DLD1 (cell line): ENCODE data around the gene ZNF486.
"Not testable (repeated sequence)": the region's sequence is repeated elsewhere in the genome, so short reads cannot be mapped to it uniquely, and the experiment has no call there.

Experiments used
- in situ Hi-C: cut with HindIII; loops from 2 replicates; pipeline ENCODE4 v1.10.0; 2017; ENCODE audit warnings: low sequenced_read_pairs

Gene ZNF486

GRCh38 chr19:20167020-20167644, at the start of gene ZNF486:
Gene ZNF486 (plus strand): TSS chr19:20167214. CDS start chr19:20167331, 117 bp downstream.
- in situ Hi-C loops, result no loop called here

GRCh38 chr19:20118064-20118839, 48.8 kb upstream of the ZNF486 start:
- in situ Hi-C loops, result not testable (repeated sequence)

GRCh38 chr19:20124879-20125278, 42.1 kb upstream of the ZNF486 start:
- in situ Hi-C loops, result no loop called here

GRCh38 chr19:20132933-20133332, 34.1 kb upstream of the ZNF486 start:
- in situ Hi-C loops, result not testable (repeated sequence)

- in situ Hi-C loops, result not testable (repeated sequence)
Measured at GRCh38 chr19:20137714-20138113, 29.3 kb upstream of the ZNF486 start.

GRCh38 chr19:20151617-20152145, 15.3 kb upstream of the ZNF486 start:
- in situ Hi-C loops, result no loop called here

GRCh38 chr19:20152506-20152905, 14.5 kb upstream of the ZNF486 start:
- in situ Hi-C loops, result not testable (repeated sequence)

- in situ Hi-C loops, result no loop called here
Measured at GRCh38 chr19:20153281-20153680, 13.7 kb upstream of the ZNF486 start.

GRCh38 chr19:20154636-20155035, 12.4 kb upstream of the ZNF486 start:
- in situ Hi-C loops, result no loop called here

GRCh38 chr19:20162821-20163220, 4.2 kb upstream of the ZNF486 start:
- in situ Hi-C loops, result no loop called here

- in situ Hi-C loops, result no loop called here
Measured at GRCh38 chr19:20164456-20164855, 2.6 kb upstream of the ZNF486 start.

- in situ Hi-C loops, result no loop called here
Measured at GRCh38 chr19:20165971-20166592, 932 bp upstream of the ZNF486 start.

- in situ Hi-C loops, result no loop called here
Measured at GRCh38 chr19:20167651-20168122, 673 bp downstream of the ZNF486 start.

GRCh38 chr19:20171285-20171684, 4.3 kb downstream of the ZNF486 start:
- in situ Hi-C loops, result no loop called here

- in situ Hi-C loops, result not testable (repeated sequence)
Measured at GRCh38 chr19:20175848-20176247, 8.8 kb downstream of the ZNF486 start.

- in situ Hi-C loops, result not testable (repeated sequence)
Measured at GRCh38 chr19:20179956-20180355, 12.9 kb downstream of the ZNF486 start.

- in situ Hi-C loops, result no loop called here
Measured at GRCh38 chr19:20182222-20182785, 15.3 kb downstream of the ZNF486 start.

GRCh38 chr19:20186174-20186573, 19.2 kb downstream of the ZNF486 start:
- in situ Hi-C loops, result no loop called here

GRCh38 chr19:20197747-20198146, 30.7 kb downstream of the ZNF486 start:
- in situ Hi-C loops, result no loop called here

GRCh38 chr19:20209051-20209450, 42.0 kb downstream of the ZNF486 start:
- in situ Hi-C loops, result no loop called here

GRCh38 chr19:20214366-20214765, 47.4 kb downstream of the ZNF486 start:
- in situ Hi-C loops, result not testable (repeated sequence)
